ENCODE results near the gene COLGALT1.

The COLGALT1 gene

DNA sequence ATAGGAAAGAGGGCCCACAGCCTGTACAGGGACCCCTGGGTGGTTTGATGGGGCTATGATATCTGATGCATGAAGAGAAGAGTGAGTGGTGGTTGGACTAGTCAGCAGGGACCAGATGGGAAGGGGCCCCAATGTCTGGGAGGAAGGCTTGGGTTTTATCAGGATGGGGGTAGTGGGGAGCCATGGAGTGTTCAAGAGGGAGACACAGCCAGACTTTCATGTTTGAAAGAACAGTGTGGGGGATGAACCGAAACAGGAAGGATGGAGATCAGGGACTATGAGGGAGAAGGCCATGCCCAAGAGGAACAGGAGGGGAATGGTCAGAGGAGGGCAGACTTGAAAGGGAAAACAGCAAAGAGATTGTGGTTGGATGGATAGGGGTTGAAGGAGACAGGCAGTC, 69.6 kb downstream of the COLGALT1 start:
- no peak for DNase-seq

- no peak for DNase-seq
Observed at GRCh38 chr19:17625980-17626379, 70.5 kb downstream of the COLGALT1 start.

GRCh38 chr19:17626456-17627015, 71.1 kb downstream of the COLGALT1 start:
- no peak for DNase-seq

DNA sequence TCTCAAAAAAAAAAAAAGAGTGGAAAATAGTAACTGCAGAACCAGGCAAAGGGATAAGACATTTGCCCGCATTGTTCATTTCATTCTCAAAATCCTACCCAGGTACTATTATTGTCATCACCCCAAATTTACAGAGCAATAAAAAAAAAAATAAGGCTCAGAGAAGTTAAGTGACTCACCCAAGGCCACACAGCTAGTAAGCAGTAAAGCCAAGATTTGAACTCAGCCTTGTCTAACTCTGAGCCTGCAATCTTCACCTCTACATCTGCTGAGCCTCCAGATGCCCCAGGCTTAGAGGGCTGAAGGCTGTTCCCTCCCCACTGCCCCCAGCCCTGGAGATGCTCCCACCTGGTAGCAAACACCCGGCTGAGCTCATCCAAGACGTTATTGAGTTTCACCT, 71.7 kb downstream of the COLGALT1 start:
- no peak for DNase-seq

DNA sequence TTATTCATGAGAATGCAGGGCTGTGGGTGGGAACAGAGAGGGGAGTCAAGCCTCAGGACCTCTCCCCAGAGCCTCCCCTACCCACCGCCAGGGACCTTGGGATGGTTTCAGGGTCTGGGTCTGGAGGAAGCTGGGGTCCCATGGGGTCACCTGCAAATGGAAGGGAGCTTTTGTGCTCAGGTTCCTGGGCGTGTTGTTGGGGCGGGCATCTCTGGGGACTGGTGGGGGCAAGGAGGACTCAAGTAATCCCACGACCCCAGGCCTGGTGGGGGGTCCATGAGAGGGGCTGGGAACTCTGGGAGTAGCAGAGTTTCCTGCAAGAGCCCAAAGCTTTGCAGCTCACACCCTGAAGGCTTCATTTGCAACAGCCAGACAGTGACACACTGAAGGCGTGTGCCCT, 72.5 kb downstream of the COLGALT1 start:
- no peak for DNase-seq

- DNase-seq: no peak
Observed at GRCh38 chr19:17629760-17630159, 74.3 kb downstream of the COLGALT1 start.

- no peak for DNase-seq
Observed at GRCh38 chr19:17632577-17632976, 77.1 kb downstream of the COLGALT1 start.
